Omental fat pad (tissue), 4 donors: Measurements from ENCODE around the gene CAPN2. TPM values are rescaled to one million over a fixed set of nuclear protein-coding genes. Genes with fewer than 3 reads are reported as not detected.

ENCODE experiments used
- ATAC-seq: fragments of 150-250 bp; one replicate; pipeline ENCODE4 v1.9.1; 2016; ENCODE audit warnings: mild to moderate bottlenecking, moderate library complexity; ENCODE audit not compliant: low FRiP score
- DNase-seq: peaks from one replicate; pipeline ENCODE4 v3.0.0-alpha.2; 2019; ENCODE audit warnings: low spot score
- total RNA-seq, 4 donors: library from RNA; depleted of rRNA; stranded (reverse); fragments of >200 nt; gene quantifications; one replicate each; pipeline ENCODE4 v1.1.0, GENCODE V29; 2016
- TF ChIP-seq, protein P1 (sequence below), 3 donors: fragments of 450-650 bp; IDR thresholded peaks; one replicate each; pipeline ENCODE4 v1.5.1; 2016 to 2017; ENCODE audit warnings: antibody characterized with exemption in 3 of 3, mild to moderate bottlenecking in 3 of 3, moderate library complexity in 2 of 3

CAPN2 gene
- total RNA-seq, 4 donors from 2014 or later: 171 to 314 (median 229) TPM

DNA sequence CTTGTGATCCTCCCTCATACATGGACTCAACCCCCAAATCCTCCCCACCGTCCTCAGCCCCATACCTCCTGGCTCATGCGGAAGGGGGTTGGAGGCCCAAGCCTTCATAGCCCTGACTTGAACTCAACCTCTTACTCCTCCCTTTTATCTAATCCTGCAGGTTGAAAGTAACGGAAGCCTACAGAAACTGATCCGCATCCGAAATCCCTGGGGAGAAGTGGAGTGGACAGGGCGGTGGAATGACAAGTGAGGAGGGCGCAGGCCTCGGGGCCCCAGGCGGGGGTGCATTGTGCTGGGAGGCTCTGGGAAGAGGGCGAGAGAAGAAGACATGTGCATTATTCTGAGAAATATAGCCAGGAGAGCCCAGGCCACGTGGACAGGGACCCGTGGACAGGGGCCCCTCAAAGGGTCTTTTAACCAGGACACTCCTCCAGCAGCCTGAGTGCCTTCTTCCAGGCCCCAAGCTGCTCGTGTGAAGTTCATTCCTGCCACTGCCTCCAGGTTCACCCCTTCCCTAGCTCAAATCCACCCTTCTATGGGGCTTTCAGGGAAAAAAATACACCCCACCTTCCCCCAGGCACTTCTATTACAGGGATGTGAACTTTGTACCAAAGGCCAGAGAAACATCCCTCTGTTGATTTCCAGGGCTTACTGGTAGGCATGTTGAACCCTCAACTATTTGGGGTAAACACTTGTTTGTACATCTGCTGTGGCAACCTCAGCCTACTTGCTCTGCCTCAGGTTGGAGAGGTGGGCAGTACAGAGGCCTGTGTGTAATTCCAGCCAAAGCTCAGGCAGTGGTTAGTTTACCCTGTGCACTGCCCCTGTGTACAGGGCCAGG is 38.6 kb downstream of the CAPN2 start:
- DNase-seq (no peak), ATAC-seq (no peak)
- TF ChIP-seq, protein P1, sequence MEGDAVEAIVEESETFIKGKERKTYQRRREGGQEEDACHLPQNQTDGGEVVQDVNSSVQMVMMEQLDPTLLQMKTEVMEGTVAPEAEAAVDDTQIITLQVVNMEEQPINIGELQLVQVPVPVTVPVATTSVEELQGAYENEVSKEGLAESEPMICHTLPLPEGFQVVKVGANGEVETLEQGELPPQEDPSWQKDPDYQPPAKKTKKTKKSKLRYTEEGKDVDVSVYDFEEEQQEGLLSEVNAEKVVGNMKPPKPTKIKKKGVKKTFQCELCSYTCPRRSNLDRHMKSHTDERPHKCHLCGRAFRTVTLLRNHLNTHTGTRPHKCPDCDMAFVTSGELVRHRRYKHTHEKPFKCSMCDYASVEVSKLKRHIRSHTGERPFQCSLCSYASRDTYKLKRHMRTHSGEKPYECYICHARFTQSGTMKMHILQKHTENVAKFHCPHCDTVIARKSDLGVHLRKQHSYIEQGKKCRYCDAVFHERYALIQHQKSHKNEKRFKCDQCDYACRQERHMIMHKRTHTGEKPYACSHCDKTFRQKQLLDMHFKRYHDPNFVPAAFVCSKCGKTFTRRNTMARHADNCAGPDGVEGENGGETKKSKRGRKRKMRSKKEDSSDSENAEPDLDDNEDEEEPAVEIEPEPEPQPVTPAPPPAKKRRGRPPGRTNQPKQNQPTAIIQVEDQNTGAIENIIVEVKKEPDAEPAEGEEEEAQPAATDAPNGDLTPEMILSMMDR (IDR thresholded peaks at IDR 0.05): no peak

DNA sequence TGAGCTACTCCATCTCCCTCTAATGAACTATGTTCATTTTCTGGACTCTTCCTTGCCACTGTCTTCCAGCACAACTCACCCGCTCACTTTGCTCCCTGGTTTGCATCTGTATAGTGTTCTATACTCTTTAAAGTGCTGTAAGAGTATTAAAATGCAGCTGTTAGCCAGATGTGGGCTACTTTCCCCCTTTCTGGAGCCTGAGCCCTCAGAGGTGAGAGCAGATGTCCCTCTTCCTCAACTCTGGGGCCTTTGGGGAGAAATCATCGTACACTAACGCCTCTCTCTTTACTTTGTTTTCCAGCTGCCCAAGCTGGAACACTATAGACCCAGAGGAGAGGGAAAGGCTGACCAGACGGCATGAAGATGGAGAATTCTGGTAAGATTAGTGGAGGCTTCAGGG is 39.4 kb downstream of the CAPN2 start:
- TF ChIP-seq, protein P1 (IDR thresholded peaks at IDR 0.05): no peak
- no peak for DNase-seq
- no peak for ATAC-seq

DNA sequence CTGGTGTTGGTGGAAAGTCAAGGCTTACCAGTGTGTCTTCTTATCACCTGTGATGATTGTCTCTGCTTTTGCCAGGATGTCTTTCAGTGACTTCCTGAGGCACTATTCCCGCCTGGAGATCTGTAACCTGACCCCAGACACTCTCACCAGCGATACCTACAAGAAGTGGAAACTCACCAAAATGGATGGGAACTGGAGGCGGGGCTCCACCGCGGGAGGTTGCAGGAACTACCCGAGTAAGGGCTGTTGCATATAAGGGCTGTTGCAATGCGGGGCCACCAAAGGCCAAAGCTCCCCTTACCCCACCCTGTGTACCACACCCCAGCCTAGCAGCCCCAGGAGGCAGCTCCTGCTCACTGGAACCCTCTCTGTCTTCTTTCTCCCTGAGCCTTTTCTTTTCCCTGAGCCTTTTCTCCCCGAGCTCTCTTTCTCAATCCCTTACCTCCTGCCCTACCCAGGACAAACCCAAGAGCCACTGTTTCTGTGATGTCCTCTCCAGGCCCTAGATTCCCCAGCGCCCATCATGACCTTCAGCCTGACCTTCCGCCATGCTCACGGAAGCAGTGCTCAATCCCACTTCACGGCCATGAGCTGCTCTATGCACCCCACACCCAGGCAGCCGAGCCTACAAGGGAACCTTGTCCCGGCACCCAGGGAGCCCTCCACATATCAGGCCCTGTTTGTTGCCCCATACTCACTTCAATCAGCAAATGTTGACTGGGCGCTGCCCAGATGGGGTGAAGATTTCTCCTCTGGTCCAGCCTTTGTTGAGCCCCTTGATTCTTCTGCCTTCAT is 40.6 kb downstream of the CAPN2 start:
- TF ChIP-seq, protein P1 (IDR thresholded peaks at IDR 0.05): no peak
- DNase-seq (no peak), ATAC-seq (no peak)

DNA sequence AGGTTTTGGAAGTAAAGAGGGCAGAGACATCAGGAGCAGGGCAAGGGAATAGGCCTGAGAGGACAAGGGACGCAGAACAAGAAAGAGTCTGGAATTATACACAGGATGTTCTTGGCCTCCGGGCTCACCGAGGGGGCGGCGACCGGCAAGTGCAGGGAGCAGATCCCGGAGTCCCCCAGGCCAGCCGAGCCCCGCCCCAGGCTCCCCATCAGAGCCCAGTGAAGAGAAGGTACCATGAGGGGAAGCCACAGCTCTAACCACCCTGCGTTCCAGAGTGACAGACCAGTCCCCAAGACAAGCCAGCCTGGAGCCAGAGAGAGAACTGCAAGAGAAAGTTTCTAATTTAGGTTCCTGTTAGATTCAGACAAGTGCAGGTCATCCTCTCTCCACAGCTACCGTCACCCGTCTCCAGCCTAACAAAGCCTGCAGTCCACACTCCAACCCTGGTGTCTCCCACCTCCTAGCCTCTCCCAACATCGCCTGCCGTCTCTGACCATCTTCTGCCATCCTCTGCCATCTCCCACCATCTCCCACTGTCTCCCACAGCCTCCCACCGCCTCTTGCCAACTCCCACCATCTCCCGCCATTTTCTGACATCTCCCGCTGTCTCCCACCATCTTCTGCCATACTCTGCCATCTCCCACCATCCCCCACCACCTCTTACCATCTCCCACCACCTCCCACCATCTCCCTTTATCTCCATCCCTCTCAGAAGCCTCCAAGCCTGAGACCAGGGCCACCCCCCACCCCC is 42.5 kb downstream of the CAPN2 start:
- ATAC-seq (no peak), DNase-seq (no peak)
- TF ChIP-seq, protein P1 (IDR thresholded peaks at IDR 0.05): no peak

DNA sequence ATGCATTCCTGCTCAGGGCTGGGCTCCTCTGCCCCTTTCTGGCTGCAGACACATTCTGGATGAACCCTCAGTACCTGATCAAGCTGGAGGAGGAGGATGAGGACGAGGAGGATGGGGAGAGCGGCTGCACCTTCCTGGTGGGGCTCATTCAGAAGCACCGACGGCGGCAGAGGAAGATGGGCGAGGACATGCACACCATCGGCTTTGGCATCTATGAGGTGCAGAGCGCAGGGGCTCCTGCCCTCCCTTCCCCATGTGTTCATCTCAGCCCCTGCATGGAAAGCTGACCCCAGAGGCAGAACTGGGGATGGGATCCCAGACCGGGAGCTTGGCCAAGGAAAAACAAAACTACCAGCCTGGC is 43.1 kb downstream of the CAPN2 start:
- no peak for ATAC-seq
- no peak for DNase-seq

DNA sequence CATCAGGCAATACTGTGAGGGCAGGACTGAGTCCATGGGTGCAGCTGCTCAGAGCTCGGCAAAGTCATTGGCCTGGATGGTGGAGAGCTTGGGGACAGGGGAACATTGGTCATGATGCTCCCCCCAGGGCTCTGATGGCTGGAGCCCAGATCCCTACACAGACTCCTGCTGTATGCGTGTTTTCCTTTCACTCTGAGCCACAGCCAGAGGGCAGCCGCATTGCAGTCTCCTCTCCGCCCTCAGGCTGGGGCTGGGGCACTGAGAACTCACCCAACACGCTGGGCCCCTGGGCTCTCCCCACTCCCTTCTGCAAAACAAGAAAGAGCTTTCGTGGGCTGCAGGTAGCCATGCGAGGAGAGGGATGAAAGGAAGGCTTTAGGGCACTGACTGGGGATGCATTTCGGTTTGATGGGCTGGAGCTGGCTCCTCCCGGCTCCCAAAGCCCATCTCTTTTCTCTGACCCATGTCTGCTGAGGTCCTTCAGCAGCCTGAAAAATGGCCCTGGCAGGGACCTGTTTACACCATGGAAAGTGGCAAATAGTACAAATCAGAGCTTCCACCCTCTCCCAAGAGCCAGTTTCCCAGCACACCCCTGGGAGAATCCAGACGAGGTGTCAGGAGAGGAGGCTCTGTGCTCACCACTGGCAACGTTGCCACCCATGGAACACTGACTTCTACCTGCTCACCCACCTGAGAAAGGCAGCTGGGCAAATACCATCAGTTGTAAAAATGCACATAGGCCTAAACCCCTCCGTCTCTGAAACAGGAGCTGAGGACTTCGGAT is 43.8 kb downstream of the CAPN2 start:
- no peak for ATAC-seq
- DNase-seq: no peak
- TF ChIP-seq, protein P1 (IDR thresholded peaks at IDR 0.05): no peak

More for the DNA sequence above, 43.1 kb downstream of the CAPN2 start:
- TF ChIP-seq, protein P1 (IDR thresholded peaks at IDR 0.05): no peak
